Transverse colon (tissue), 4 donors: Measurements from ENCODE around the gene ZNF335.

ENCODE experiments used
- CTCF ChIP-seq, 5 experiments: fragments of 200-600 bp in 3 of 5; fragments of 450-650 bp in 2 of 5; sonication (generic) in 3 of 5; IDR thresholded peaks; 1 replicate in 2 of 5; 2 replicates in 3 of 5; pipeline ENCODE4 v1.5.1; 2016 to 2017; ENCODE audit warnings: antibody characterized with exemption in 5 of 5, inconsistent platforms in 3 of 5, mild to moderate bottlenecking in 2 of 5, moderate library complexity in 1 of 5
- EP300 ChIP-seq: sonication (generic); formaldehyde crosslinking; IDR thresholded peaks from one replicate; pipeline ENCODE4 v1.6.1; 2017; ENCODE audit warnings: antibody characterized with exemption, low read depth
- POLR2A ChIP-seq: fragments of 450-650 bp; IDR thresholded peaks from one replicate; pipeline ENCODE4 v1.6.1; 2016; ENCODE audit warnings: antibody characterized with exemption, mild to moderate bottlenecking, moderate library complexity
- POLR2AphosphoS5 ChIP-seq, 3 donors: sonication (generic); formaldehyde crosslinking; IDR thresholded peaks; one replicate each; pipeline ENCODE4 v1.6.1; 2016; ENCODE audit warnings: antibody characterized with exemption in 3 of 3

DNA sequence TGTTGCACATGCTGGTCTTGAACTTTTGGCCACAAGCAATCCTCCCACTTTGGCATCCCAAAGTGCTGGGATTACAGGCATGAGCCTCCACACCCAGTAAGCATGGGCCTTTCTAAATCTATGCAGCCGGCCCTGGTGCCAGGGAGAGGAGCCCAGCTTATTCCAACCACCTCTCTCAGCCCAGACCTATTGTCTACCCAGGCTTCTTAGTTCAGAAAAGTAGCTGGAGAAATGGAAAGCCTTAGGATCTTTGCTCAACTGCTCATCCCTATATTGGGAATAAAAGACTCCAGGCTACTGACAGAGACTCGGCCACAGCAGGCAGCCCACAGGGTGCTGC lies 45.3 kb downstream of the ZNF335 start:
- TF ChIP-seq POLR2A = no peak
- TF ChIP-seq POLR2AphosphoS5 (IDR thresholded peaks at IDR 0.05) = no peak
- no peak for TF ChIP-seq CTCF (IDR thresholded peaks at IDR 0.05)
- TF ChIP-seq EP300 = no peak
